ENCODE measurements around the gene MGLL.
A peak's percentile ranks its signal among the peaks of the same experiment; 100 is the strongest.

Gene MGLL

DNA sequence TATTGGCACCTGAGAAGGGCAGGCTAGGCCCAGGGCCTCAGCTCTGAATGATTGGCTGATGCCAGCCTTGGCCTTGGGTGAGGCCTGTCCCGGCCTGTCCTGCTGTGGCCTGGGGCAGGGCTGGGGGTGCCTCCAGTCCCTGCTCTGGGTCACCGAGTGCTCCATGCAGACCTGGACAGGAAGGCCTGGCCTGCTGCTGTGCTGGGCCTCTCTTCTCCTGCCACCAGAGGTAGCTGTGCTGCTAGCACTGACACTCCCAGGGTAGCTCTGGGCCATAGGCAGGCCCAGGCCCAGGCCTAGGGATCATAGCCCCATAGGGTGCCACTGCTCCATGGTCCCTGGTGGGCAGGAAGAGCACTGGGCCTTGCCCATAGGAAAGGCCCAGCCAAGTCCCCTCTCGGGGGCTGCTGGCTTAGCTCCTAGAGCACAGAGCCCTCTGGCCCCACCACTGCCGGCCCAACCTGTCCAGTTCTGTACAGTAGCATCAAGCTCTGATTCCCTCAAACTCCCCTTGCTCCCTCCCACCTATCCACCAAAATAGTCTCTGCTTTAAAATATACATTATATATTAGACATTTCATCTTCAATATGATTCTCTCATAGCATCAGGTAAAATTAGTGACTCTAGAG, 131.4 kb downstream of the MGLL start:
- DNase-seq (ENCODE audit: extremely low read depth, low read depth) = no peak
- TF ChIP-seq CTCF (IDR thresholded peaks at IDR 0.05; ENCODE audit: low read depth, low read length, missing control alignments) = peak; percentile 79
- H3K4me3 ChIP-seq (replicated peaks; ENCODE audit: low read depth, low read length) = no peak overlapping the region

DNA sequence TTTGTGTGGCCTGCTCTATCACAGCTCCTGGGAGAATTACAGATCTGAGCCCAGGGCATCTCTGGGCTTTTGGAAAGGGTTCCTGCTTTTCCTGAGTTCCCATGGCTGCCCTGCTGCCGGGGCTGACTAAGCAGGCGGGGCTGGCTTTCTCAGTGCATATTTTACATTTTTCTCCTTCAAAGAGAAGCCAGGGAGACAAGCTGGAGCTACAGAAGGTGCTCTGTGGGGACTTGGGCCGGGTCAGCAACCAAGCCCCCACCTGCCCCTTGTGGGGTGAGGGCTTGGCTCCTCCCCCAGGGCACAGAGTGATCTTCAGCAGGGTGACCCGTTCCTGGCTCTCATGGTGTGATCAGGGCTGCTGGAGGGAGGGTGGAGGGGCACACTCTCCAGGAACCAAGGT, 132.2 kb downstream of the MGLL start:
- H3K4me3 ChIP-seq (replicated peaks; ENCODE audit: low read depth, low read length) = no peak overlapping the region
- DNase-seq (ENCODE audit: extremely low read depth, low read depth) = no peak
- no peak for TF ChIP-seq CTCF (IDR thresholded peaks at IDR 0.05; ENCODE audit: low read depth, low read length, missing control alignments)

GRCh38 chr3:127689266-127689860, 133.0 kb downstream of the MGLL start:
- no peak overlapping the region for H3K4me3 ChIP-seq (replicated peaks; ENCODE audit: low read depth, low read length)
- no peak for TF ChIP-seq CTCF (IDR thresholded peaks at IDR 0.05; ENCODE audit: low read depth, low read length, missing control alignments)
- DNase-seq (ENCODE audit: extremely low read depth, low read depth) = no peak

DNA sequence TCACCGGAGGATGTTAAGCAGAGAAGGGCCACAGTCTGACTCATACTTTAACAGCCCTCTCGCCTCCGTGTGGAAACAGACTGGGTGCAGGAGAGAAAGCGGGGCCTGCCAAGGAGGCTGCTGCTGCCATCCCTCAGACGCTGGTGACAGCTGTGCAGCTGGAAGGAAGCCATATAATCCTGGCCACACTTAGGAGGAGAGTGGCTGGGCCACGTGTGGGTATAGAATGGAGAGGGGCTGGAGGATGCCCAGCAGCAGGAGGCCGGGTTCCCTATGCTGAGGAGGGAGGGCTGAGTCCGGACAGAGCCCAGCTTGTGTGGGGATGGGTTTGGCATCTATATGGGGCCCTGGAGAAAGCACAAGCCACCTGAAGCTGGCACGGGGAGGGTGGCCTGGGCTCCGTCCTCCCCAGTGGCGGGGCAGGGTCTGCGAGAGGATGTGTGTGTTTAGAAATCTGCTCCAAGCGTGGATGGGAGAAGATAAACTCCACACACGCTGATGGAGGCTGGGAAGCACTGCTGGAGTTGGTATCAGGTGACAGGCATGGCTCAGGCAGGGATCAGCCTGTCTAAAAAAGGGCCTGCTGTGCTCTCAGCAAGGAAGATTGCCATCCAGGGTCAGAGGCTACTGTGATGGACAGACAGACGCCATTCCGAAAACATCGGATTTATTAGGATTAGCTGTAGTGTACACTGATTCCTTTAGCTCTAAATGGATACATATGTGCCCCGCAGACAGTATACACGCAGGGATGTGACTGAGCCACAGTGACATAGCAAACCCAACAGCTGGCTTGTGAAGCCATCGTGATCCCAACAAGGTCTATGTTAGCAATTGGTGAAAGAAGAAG, 133.7 kb downstream of the MGLL start:
- no peak for DNase-seq (ENCODE audit: extremely low read depth, low read depth)
- no peak for TF ChIP-seq CTCF (IDR thresholded peaks at IDR 0.05; ENCODE audit: low read depth, low read length, missing control alignments)

GRCh38 chr3:127688022-127688415, 134.3 kb downstream of the MGLL start:
- no peak overlapping the region for H3K4me3 ChIP-seq (replicated peaks; ENCODE audit: low read depth, low read length)
- no peak for DNase-seq (ENCODE audit: extremely low read depth, low read depth)
- TF ChIP-seq CTCF (IDR thresholded peaks at IDR 0.05; ENCODE audit: low read depth, low read length, missing control alignments) = no peak

More for the DNA sequence above, 133.7 kb downstream of the MGLL start:
- H3K4me3 ChIP-seq (replicated peaks; ENCODE audit: low read depth, low read length) = no peak overlapping the region

DNA sequence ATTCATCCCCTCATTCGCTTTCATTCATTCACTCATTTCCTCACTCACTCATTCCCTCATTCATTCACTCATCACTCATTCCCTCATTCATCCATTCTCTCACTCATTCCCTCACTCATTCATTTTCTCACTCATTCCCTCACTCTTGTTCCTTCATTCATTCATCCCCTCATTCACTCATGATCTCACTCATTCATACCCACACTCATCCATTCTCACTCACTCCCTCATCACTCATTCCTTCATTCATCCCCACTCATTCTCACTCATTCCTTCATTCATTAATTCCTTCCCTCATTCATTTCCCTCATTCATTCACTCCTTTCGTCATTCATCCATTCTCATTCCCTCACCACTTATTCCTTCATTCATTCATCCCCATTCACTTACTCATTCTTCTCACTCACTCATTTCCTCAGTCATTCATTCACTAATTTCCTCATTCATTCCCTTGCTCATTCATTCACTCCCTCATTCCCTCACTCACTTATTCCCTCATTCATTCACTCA, 135.0 kb downstream of the MGLL start:
- no peak for DNase-seq (ENCODE audit: extremely low read depth, low read depth)
- no peak overlapping the region for H3K4me3 ChIP-seq (replicated peaks; ENCODE audit: low read depth, low read length)
- TF ChIP-seq CTCF (IDR thresholded peaks at IDR 0.05; ENCODE audit: low read depth, low read length, missing control alignments) = no peak
